Karpas-422 (cell line): Measurements from ENCODE around the gene HDAC4. TPM values are rescaled to one million over a fixed set of nuclear protein-coding genes. Genes with fewer than 3 reads are reported as not detected.

ENCODE experiments used
- DNase-seq: peaks from one replicate; pipeline ENCODE4 v3.0.0-alpha.2; 2015
- H2AFZ ChIP-seq: fragments of 200-600 bp; sonication (generic); 2 replicates; pipeline ENCODE4 v1.6.1; 2014; ENCODE audit warnings: antibody characterized with exemption, low read length, mixed read lengths
- H3K27ac ChIP-seq: fragments of 200-600 bp; sonication (generic); 2 replicates; pipeline ENCODE4 v1.5.1; 2014; ENCODE audit warnings: mild to moderate bottlenecking, low read length, moderate library complexity
- H3K27me3 ChIP-seq: fragments of 200-600 bp; sonication (generic); 2 replicates; pipeline ENCODE4 v1.6.1; 2014; ENCODE audit warnings: low read length, mixed read lengths
- H3K36me3 ChIP-seq: fragments of 200-600 bp; sonication (generic); 2 replicates; pipeline ENCODE4 v1.6.1; 2014; ENCODE audit warnings: low read length, mixed read lengths; ENCODE audit not compliant: insufficient read depth
- H3K4me1 ChIP-seq: fragments of 200-600 bp; sonication (generic); 2 replicates; pipeline ENCODE4 v1.6.1; 2014; ENCODE audit warnings: mild to moderate bottlenecking, low read length, mixed read lengths
- H3K4me2 ChIP-seq: fragments of 200-600 bp; sonication (generic); 2 replicates; pipeline ENCODE4 v1.6.1; 2014; ENCODE audit warnings: low read length, low read depth, mild to moderate bottlenecking; ENCODE audit not compliant: poor library complexity, severe bottlenecking
- H3K4me3 ChIP-seq: fragments of 200-600 bp; sonication (generic); 2 replicates; pipeline ENCODE4 v1.5.1; 2014; ENCODE audit warnings: mild to moderate bottlenecking, antibody characterized with exemption, low read length, mixed read lengths
- H3K79me2 ChIP-seq: fragments of 200-600 bp; sonication (generic); 2 replicates; pipeline ENCODE4 v1.6.1; 2014; ENCODE audit warnings: mild to moderate bottlenecking, low read length, mixed read lengths
- H3K9ac ChIP-seq: fragments of 200-600 bp; sonication (generic); 2 replicates; pipeline ENCODE4 v1.6.0; 2014; ENCODE audit warnings: low read length
- H3K9me2 ChIP-seq: fragments of 200-600 bp; sonication (generic), shearing (Covaris generic); replicated peaks from 2 replicates; pipeline ENCODE4 v1.6.0; 2014; ENCODE audit warnings: mild to moderate bottlenecking, low read length, moderate library complexity; ENCODE audit not compliant: insufficient read depth
- H3K9me3 ChIP-seq: fragments of 300-700, 200-600 bp; sonication (generic); 2 replicates; pipeline ENCODE4 v1.6.1; 2014; ENCODE audit warnings: low read length, mixed read lengths
- H4K20me1 ChIP-seq: fragments of 200-600 bp; sonication (generic); 2 replicates; pipeline ENCODE4 v1.6.1; 2014; ENCODE audit warnings: mild to moderate bottlenecking, antibody characterized with exemption, low read length, low read depth; ENCODE audit not compliant: insufficient read depth
- total RNA-seq: library from RNA; depleted of rRNA; stranded (reverse); fragments of >200 nt; shearing (Covaris generic); gene quantifications from 2 replicates; pipeline ENCODE4 v1.2.3, GENCODE V29; 2014; ENCODE audit warnings: low replicate concordance

Gene HDAC4
- total RNA-seq, 1 experiment from 2014 or later: 8.5 TPM

DNA sequence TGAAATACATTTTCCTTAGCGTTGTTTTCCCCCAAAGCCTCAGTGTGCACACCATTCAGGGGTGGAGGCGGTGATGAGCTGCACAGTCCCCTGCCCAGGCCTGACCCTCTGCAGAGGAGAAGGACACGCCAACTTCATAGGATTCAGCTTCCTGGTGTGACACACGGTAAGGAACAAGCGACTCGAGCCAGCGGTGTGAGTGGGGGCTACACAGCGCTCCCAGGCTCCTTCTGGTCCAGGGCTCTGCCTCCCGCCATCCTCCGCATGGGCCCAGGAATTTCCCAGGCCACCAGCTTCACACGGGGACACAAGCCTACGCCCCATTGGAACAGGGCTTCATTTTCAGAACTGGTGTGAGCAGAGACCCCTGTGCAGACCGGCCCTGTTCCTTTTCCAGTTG lies 272.1 kb downstream of the HDAC4 start:
- H3K4me2 ChIP-seq: no peak overlapping the region
- no peak for DNase-seq
- no peaks in the 10 kb centered on the region; the same call in 1 of the 2 replicates for H3K36me3 ChIP-seq
- H3K79me2 ChIP-seq: no peaks in the 10 kb centered on the region
- no peak overlapping the region for H3K9ac ChIP-seq
- no peaks in the 10 kb centered on the region for H4K20me1 ChIP-seq
- no peaks in the 10 kb centered on the region for H3K9me2 ChIP-seq
- H3K4me3 ChIP-seq: no peak overlapping the region
- no peak overlapping the region for H3K27ac ChIP-seq
- no peaks in the 10 kb centered on the region for H3K4me1 ChIP-seq
- no peak overlapping the region for H2AFZ ChIP-seq
- no peaks in the 10 kb centered on the region for H3K27me3 ChIP-seq
- H3K9me3 ChIP-seq: no peaks in the 10 kb centered on the region

DNA sequence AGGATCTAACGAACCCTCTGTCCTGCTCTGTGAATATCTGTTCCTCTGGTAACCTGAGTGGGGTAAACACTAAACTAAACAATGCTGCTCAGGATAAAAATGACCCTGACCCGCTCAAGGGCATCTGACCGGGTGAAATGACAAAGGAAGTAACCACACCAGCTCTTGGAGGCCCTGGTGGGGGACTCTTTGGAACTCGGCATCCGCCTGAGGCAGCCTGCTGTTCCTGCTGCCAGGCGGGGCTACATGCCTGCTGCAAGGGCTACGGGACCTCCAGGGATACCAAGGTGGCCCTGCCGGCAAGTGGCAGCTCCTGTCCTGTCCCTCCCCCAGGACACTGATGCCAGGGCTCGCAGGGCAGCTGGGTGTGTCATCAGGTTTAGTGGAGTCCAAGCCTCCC lies 273.3 kb downstream of the HDAC4 start:
- H3K27me3 ChIP-seq: no peaks in the 10 kb centered on the region
- H3K4me1 ChIP-seq: no peaks in the 10 kb centered on the region
- H3K4me2 ChIP-seq: no peak overlapping the region
- H3K36me3 ChIP-seq: no peaks in the 10 kb centered on the region; the same call in 1 of the 2 replicates
- H3K4me3 ChIP-seq: no peak overlapping the region
- H3K9me3 ChIP-seq: no peaks in the 10 kb centered on the region
- no peak overlapping the region for H3K9ac ChIP-seq
- no peaks in the 10 kb centered on the region for H3K79me2 ChIP-seq
- no peaks in the 10 kb centered on the region for H3K9me2 ChIP-seq
- H2AFZ ChIP-seq: no peak overlapping the region
- DNase-seq: no peak
- H3K27ac ChIP-seq: no peak overlapping the region
- no peaks in the 10 kb centered on the region for H4K20me1 ChIP-seq

DNA sequence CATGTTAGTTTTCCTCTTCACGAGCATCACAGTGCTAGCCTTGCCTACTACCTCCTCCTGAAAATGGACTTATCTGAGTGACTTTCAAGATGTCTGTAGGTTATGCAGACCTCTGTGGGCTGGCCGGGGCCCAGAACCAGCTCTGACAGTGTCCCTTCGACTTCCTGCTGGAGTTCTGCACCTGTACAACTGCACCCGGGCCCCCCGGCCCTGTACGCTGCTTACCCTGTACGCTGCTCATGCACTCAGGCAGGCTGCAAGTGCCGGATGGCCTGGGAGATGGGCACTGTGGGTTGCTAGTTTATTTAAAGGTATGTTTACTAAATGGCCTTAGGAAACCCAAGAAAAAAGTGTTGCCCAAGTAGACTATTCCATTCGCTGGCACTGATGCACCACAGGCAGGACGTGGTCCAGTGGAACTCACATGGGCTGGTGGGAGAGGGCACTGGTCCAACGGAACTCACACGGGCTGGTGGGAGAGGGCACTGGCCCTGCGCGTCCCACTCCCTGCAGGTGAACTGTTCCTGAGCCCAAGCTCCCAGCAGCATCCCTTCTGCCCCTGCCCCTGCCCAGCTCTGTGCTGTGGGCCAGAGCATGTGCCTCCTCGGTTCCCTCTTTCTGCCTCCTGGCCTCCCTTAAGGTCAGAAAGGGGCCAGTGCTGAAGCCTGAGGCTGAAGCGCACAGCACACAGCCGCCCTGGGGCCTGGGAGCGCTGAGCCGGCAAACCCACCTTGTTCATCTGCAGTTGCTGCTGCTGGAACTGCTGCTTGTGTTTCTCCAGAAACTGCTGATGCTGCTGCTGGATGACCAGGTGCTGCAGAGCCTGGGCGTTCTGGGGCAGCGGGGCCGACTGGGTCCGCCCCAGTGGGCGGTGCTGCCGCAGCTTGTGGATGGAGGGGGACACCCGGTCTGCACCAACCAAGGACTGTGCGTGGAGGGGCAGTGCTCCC lies 274.8 kb downstream of the HDAC4 start:
- H3K9me2 ChIP-seq: no peaks in the 10 kb centered on the region
- no peaks in the 10 kb centered on the region for H4K20me1 ChIP-seq
- no peak for DNase-seq
- H3K27ac ChIP-seq: no peak overlapping the region
- no peaks in the 10 kb centered on the region; the same call in 1 of the 2 replicates for H3K36me3 ChIP-seq
- H3K4me2 ChIP-seq: no peak overlapping the region
- H3K4me3 ChIP-seq: no peak overlapping the region
- no peak overlapping the region for H2AFZ ChIP-seq
- no peaks in the 10 kb centered on the region for H3K79me2 ChIP-seq
- no peaks in the 10 kb centered on the region for H3K27me3 ChIP-seq
- no peaks in the 10 kb centered on the region for H3K9me3 ChIP-seq
- H3K9ac ChIP-seq: no peak overlapping the region
- no peaks in the 10 kb centered on the region for H3K4me1 ChIP-seq

DNA sequence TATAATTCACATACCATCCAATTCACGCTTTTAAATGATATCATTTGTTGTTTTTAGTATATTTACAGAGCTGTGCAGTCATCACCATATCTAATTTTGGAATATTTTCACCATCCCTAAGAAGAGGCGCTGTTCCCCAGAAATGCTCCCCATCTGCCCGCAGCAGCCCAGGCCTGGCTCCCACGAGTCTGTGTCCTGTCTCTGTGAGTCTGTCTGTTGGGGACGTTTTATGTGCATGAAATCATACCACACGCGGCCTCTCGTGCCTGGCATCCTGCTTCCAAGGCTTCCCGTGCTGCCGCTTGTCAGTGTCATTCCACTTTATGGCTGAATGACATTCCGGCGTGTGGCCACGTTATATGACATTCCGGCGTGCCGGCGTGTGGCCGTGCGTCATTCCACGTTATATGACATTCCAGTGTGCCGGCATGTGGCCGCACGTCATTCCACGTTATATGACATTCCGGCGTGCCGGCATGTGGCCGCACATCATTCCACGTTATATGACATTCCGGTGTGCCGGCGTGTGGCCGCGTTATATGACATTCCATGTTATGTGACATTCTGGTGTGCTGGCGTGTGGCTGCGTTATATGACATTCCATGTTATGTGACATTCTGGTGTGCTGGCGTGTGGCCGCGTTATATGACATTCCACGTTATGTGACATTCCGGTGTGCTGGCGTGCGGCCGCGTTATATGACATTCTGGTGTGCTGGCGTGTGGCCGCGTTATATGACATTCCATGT lies 276.5 kb downstream of the HDAC4 start:
- no peak for DNase-seq
- H4K20me1 ChIP-seq: no peaks in the 10 kb centered on the region
- H3K27ac ChIP-seq: no peak overlapping the region
- H3K79me2 ChIP-seq: no peaks in the 10 kb centered on the region
- no peak overlapping the region for H3K9ac ChIP-seq
- no peaks in the 10 kb centered on the region for H3K9me3 ChIP-seq
- no peaks in the 10 kb centered on the region for H3K4me1 ChIP-seq
- H3K4me2 ChIP-seq: no peak overlapping the region
- H3K4me3 ChIP-seq: no peak overlapping the region
- no peaks in the 10 kb centered on the region; the same call in 1 of the 2 replicates for H3K36me3 ChIP-seq
- H3K27me3 ChIP-seq: no peaks in the 10 kb centered on the region
- no peak overlapping the region for H2AFZ ChIP-seq
- no peaks in the 10 kb centered on the region for H3K9me2 ChIP-seq

DNA sequence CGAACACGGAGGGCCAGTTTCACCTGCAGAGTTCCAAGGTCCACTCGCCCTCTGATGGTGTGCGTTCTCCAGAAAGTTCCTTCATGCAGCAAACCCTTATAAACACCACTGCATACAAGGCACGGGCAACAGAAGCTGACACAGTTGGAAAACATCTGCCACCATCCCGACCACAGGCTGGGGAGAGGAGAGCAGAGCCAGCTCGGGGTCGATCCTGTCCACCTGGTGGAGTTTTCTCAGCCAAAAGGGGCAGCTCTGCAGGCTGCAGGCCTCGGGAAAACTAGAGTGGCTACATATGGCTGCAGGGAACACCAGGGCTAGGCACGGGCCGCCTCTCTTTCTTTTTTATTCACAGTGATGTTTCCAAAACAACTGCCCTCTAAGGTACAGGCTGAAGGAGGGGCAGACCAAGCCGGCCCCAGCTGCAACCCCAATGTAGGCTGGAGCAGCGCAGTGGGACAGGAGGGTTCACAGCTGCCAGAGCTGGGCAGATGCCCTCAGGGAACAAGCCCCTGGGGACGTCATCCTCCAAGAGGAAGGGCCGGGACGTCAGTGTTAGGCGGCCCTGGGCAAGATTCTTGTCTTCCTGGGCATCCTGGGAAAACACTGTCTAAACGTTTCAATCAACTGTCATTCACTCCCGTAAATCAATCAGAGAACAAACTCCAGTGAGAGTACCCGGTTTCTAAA lies 278.3 kb downstream of the HDAC4 start:
- H3K4me1 ChIP-seq: no peaks in the 10 kb centered on the region
- H4K20me1 ChIP-seq: no peaks in the 10 kb centered on the region

DNA sequence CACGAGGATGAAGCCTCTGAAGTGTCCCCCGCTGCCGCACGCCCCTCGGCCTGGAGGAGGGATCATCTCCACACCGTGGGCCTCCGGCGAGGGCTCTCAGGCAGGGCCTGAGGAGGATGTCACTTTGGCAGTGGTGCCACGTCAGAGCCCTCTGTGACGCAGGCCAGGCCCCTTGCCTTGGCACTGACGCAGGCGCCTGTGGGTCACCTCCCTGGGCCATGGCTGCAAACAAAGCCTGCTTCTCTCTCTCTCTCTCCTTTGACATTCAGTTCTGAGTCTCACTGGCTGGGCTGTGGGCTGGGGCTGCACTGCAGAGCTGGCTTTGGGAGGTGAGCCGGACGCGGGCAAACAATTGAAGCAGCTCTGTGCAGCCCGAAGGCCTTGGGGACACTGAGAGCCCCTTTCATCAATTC lies 279.2 kb downstream of the HDAC4 start:
- no peak overlapping the region for H3K9ac ChIP-seq

More for the DNA sequence above, 278.3 kb downstream of the HDAC4 start:
- no peaks in the 10 kb centered on the region; the same call in 1 of the 2 replicates for H3K36me3 ChIP-seq
- no peak overlapping the region for H3K4me2 ChIP-seq
- H3K9me2 ChIP-seq: no peaks in the 10 kb centered on the region
- no peak overlapping the region for H3K27ac ChIP-seq
- H2AFZ ChIP-seq: no peak overlapping the region
- DNase-seq: no peak
- H3K27me3 ChIP-seq: no peaks in the 10 kb centered on the region
- no peak overlapping the region for H3K9ac ChIP-seq
- H3K79me2 ChIP-seq: no peaks in the 10 kb centered on the region
- no peaks in the 10 kb centered on the region for H3K9me3 ChIP-seq
- no peak overlapping the region for H3K4me3 ChIP-seq

DNA sequence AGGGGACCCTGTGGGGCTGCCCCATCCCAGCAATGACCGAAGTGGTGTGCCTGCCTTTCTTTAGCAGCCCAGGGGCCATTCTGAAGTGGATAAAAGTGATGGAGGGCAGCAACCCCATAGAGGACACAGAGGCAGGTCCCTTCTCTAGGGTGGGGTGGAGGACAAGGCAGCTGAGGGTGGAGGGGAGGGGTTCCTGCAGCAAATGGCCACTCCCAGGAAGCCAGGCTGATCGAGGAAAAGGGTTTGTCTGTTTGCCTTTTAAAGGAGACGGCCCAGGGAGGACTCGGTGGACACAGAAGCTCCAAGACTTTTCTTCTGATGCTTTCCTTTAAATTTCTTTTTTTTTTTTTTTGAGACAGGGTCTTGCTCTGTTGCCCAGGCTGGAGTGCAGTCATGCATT lies 280.2 kb downstream of the HDAC4 start:
- Histone ChIP-seq H4K20me1 (no peaks in the 10 kb centered on the region), H3K4me3 (no peak overlapping the region), H3K4me1 (no peaks in the 10 kb centered on the region), H3K36me3 (no peaks in the 10 kb centered on the region; the same call in 1 of the 2 replicates), H2AFZ (no peak overlapping the region), H3K9ac (no peak overlapping the region), H3K9me3 (no peaks in the 10 kb centered on the region), H3K79me2 (no peaks in the 10 kb centered on the region), H3K4me2 (no peak overlapping the region), H3K9me2 (no peaks in the 10 kb centered on the region), H3K27ac (no peak overlapping the region), H3K27me3 (no peaks in the 10 kb centered on the region)
- DNase-seq: no peak

More for the DNA sequence above, 279.2 kb downstream of the HDAC4 start:
- no peaks in the 10 kb centered on the region; the same call in 1 of the 2 replicates for H3K36me3 ChIP-seq
- H3K27ac ChIP-seq: no peak overlapping the region
- no peak overlapping the region for H3K4me3 ChIP-seq
- no peaks in the 10 kb centered on the region for H3K9me3 ChIP-seq
- no peaks in the 10 kb centered on the region for H4K20me1 ChIP-seq
- H2AFZ ChIP-seq: no peak overlapping the region
- no peak overlapping the region for H3K4me2 ChIP-seq
- no peak for DNase-seq
- no peaks in the 10 kb centered on the region for H3K27me3 ChIP-seq
- no peaks in the 10 kb centered on the region for H3K4me1 ChIP-seq
- H3K79me2 ChIP-seq: no peaks in the 10 kb centered on the region
- H3K9me2 ChIP-seq: no peaks in the 10 kb centered on the region
